HG03460 (cell line): ENCODE measurements around the gene CFLAR.
A peak's percentile ranks its signal among the peaks of the same experiment; 100 is the strongest.
"Not testable (repeated sequence)": the region's sequence is repeated elsewhere in the genome, so short reads cannot be mapped to it uniquely, and the experiment has no call there.

Experiments used
- ATAC-seq: cut with Tn5 transposase; IDR thresholded peaks from one replicate; pipeline ENCODE4 v1.9.1; 2021; ENCODE audit not compliant: unreplicated experiment

The CFLAR gene

DNA sequence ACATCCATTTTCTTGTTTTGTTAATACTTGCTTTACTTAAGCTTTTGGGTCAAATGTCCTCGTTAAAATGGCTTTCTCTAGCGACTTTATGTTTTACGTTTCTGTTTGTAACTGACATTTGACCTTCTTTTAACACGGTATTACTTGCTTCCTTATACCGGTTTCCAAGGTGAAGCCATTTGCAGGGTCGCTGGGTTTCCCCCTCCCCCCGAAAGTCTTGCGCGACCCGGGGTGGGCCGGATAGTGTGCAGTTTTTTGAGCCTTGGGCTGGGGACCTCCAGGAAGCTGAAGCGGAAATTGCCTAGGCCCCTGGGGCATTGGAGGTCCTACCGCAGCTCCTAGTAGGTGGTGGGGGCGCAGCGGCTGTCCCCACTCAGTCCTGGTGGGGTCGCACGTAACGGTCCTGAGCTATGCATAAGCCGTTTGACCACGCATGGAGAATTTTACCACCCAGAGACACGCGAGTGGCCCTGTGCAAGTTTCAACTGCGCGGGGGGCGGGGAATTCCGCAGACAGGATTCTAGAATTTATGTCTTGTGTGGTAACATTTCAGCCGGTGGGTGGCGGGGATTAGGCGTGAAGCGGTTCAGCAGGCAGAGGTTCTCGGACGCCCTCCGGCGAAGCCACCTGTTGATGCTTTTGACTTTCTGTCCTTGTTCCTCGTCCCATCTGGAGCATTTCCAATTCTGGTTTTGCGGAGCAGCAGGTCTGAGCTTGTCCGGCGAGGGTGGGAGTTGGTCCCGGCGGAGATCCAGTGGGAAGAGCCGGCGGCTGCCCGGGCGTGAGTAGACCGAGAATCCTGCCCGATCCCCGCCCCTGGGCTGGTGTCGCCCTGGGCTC, 2.4 kb downstream of the CFLAR start:
- ATAC-seq = peak; percentile 43

DNA sequence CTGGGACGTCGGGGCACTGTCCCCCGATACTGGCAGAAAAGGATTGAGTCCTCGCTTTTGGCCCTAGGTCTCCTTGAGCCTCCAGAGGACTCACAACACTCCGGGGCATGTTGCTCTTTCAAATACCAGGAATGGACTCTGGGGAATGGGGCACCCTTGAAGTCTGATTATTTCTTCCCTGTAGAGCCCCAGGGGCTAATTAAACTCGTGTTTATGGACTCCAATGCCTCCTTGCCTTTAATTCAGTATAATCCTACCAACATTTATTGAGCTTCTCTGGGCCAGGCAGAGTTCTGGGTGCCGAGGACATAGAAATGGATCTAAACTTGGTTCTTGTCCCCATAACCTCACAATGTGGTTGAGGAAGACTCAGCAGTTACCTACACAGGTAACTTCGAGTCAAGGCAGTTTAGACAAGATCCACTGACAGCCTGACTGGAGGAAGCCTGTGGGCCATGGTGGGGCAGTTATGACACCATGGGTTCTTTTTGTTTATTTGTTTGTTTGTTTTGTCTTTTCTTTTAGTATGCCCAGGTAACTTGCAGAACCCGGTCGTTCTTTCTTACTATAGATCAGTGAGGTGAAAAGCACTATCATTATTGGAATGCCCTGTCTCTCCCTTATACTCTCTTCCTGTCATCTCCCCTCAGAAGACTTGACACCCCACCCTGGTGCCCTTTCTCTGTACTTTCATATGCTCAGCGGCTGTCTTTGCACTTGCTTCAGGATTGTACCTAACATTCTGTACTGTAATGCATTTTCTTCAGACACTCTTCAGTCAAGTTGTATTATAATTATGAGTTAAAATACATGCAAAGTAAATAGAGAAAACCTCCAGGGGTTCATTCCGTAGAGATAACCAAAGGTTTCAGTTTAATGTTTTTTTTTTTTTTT, 3.2 kb downstream of the CFLAR start:
- peak; percentile 0 for ATAC-seq

DNA sequence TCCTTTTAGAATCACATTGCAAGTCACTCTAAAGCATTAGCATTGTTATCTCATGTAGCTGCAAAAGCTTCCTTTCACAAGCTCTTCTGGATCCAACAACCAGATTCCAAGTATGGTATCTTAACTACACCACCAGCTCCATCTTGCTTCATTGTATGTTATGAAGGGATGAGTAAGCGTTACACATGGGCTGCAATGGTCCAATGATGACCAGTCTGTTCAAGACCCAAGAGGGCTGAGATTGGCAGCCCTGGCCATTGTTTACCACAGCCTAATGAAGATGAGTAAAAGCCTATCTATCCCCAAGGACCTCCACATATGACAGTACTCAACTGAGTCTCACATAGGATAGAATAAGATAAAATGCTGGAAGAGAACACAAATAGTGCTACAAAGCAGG, 6.3 kb downstream of the CFLAR start:
- no peak for ATAC-seq

DNA sequence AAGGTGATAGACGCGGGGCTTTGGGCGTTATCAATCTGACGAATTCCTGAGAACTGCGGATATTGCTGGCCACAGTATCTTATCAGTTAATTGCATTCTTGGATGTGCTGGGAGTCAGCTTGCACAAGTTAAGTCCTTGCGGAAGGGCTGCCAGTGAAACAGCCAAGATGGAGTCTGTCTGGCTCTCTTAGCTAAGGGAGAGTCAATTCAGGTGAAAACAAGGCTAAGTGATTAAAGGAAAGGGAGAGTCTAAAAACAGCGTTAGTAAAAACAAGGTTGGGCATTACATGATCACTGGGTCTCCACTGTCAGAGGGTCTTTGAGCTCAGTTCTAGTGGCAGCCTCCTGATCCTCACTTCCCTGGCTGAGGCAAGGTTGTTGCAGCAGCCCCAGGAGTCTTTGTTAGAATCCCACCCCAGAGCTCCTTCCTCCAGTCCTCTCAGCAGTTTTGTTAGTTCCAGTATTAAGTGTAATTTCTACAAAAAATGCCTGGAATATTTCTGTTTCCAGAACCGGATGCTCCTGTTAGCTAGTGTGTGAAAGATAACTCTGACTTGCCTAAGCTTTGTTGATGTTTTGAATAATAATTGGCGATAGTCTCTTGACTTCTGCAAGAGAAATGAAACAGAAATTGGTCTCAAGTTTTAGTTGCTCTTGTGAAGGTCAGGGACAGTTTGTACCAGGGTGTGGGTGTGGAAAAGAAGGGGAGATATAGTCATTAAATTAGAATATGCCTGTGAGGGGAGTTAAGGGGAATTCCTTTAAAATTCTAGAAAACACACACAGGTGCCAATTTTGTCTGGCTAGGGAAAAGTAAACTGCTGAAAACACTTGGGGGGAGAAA, 10.6 kb downstream of the CFLAR start:
- peak; percentile 22 for ATAC-seq

DNA sequence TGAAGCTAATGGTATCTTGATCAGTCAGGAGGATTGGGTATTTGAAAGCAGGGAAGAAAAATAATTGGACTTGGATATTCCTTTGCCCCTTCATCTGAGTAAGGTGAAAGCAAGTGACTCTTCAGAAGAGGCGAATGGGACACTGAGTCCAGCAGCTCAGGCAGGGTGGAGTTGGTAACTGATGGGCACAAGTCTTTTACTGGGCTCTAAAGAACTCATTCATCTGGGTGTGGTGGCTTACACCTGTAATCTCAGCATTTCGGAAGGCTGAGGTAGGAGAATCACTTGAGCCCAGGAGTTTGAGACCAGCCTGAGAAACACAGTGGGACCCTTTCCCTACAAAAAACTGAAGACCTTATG, 11.2 kb downstream of the CFLAR start:
- no peak for ATAC-seq

DNA sequence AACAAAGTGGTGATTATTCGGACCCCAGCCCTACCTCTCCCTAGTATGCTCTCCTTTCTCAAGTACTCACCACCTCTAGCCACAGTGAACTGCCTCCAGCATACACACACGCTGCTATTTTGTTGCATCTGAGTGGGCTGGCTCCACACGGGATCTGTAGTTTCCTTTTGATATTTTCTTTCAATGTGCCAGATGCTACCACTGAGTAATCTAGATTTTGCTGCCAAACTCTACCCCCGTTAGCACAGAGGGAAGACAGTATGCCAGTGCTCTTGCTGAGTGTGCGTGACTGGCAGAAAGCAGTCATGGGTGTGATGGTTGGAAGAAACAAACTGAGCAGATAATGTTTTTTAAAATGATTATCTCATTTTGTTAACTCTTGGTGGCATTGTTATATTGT, 11.6 kb downstream of the CFLAR start:
- ATAC-seq = no peak

DNA sequence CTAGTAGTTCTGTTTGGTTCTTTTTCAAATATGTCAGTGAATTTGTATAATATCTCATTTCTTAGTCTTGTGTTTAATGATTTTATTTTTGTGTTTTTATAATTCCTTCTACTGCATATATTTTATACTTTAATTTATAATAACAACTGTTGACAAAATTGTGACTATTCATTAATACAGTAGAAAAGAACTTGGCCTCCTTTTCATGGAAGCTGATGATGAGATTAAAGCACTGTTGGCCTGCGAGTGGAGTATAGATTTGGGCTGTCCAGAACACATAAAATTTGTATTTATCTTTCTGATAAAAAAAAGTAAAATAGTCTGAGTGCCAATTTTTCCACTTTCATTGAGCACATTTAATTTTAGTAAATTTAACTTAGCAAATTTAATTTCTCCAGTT, 12.1 kb downstream of the CFLAR start:
- no peak for ATAC-seq

DNA sequence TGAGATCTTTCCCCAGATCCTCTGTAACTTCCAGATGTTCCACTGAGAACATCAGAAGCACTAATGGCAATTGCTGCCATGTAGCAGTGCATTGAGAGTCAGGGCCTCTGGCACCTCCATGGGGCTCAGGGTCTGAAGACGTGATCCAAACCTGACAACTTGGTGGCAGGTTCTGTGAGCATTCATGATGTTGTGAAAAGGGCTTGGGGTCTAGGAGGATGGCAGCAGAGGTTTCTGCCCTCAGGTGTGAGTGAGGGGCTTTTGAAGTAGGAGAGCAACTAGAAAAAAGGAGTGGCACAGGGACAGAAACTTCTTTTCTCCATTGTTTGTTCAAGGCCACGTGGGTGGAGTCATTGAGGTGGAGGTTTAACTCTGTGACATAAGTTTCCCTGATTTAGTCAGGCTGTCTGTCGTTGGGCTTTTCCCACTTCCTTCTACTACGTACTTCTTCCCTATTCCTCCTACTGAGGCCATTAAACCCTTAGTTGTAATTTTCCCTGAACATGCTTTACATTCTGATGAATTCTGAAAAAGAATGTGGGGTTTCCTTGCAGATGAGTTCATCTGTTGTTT, 13.1 kb downstream of the CFLAR start:
- ATAC-seq = no peak

DNA sequence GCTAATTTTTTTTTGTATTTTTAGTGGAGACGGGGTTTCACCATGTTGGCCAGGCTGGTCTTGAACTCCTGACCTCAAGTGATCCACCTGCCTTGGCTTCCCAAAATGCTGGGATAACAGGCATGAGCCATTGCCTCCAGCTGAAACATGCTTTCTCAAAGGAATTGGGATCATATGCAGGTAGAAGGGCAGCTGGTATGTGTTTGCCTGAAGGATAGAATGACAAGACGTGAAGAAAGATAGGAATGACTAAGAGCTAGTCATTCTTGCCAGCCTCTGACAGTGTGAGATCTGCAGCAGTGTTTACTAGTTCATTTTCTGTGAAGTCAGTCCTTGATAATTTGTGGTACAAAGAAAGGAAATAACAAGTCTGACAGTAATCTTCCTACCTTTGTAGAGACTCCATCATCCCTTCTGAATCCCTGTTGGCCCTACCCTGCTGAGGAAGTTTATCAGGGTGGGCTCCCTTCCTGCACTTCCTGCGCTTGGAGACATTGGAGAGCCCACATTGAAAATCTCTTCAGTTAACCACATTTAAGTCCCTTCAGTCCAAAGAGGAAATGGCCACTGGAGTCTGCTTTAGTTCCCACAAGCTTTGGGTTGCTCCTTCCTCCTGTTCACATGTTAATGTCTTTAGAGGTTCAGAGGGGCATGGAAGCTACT, 14.7 kb downstream of the CFLAR start:
- no peak for ATAC-seq

DNA sequence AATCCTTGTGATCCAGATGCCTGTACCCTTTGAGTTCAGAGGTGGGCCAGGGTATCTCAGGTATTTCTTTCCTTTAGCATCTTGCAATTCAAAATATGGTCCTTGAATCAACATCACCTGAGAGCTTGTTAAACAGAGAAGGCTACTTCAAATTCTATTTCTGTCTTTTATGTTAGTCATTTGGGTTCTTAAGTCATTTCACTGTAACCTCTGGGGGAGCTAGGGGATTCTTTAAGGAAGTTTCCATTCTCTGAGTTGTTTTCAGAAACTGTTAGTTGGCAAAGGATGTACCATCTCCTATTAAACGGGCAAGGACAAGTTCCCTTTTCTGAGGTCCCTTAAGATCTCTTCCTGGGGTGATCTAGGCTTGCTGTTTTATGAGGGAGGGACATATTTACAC, 16.6 kb downstream of the CFLAR start:
- peak; percentile 39 for ATAC-seq

DNA sequence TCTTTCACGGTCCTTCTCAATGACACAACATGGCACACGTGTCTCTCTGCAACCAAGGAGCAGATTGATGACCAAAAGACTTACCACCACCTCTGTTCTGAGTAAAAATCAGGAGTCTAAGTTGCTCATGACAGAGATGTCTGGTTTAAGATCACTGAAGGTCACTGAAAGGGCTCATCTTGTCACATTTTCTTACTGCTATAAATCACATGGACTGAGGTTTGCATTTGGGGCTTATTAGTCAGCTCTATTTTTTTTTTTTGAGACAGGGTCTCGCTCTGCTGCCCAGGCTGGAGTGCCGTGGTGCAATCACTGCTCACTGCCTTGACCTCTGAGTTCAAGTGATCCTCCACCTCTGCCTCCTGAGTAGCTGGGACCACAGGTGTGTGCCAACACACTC, 19.4 kb downstream of the CFLAR start:
- no peak for ATAC-seq

DNA sequence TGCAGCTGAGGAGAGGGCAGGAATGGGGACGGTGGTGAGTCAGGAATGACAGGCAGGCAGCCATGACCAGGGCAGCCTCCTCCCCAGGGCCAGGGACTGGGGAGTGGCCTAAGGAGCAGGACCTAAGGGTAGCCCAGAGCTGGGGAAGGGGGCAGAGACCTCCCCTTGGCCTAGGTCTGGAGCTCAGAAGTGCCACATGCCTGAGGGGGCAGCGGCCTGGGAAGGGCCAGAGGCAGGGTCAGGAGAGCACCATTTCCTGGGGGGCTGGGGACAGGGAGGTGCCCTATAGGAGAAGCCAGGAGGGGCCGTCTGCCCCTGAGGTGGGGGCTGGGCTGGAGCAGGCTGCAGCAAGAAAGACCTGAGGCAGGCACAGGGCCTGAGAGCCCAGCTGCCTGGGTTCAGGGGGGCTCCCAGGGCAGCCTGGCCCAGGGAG, 20.9 kb downstream of the CFLAR start:
- no peak for ATAC-seq

DNA sequence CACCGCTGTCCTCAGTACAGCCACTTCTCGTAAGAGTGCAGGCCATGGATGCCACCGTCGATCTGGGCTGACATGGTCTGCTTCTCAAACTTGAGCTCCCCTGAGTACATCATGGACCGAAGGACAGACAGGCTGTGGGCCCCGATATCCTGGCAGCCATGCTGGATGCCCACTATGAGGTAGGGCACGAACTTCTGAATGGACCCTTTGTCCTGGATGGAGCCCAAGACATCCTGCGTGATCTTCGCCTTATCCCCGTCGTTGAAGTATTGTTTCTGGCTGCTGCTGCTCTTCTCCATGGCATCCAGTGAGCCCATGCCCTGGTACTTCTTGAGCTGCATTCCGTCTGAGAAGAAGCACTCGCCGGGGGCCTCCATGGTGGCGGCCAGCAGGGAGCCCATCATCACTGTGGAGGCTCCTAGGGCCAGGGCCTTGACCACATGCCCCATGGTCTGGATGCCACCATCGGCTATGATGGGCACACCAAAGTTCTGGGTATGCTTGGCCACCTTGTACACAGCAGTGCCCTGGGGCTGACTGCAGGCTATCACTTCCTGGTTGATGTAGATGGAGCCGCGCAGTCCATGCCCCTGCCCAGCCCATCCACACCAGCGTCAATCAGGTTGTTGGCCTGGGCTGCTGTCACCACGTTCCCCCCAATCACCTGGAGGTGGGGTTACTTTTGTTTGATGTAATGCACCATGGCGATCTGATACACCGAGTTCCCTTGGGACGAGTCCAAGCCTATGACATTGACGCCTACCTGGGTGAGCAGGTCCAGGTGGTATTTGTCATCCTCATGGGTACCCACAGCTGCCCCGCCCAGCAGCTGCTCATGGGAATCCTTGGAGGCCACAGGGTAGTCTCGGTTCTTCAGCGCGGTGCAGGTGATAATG, 21.8 kb downstream of the CFLAR start:
- ATAC-seq = no peak

DNA sequence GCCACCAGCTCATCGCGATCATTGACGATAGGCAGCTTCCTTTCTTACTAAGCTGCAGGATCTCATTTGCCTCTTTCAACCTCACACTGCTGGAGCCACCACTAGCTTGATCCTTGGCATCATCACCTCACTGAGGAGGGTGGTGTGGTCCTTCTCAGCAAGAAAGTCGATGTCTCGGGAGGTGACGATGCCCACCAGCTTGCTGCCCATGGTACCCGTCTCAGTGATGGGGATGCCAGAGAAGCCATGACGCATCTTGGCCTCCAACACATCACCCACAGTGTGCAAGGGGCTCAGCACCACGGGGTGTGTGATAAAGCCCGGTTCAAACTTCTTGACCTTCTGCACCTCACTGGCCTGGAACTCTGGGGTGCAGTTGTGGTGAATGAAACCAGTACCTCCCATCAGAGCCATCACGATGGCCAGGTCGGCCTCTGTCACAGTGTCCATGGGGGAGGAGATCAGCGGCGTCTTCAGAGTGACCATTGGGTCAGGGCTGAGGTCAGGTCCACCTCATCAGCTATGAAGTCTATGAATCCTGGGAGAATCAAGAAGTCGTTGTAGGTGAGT, 22.5 kb downstream of the CFLAR start:
- ATAC-seq = no peak

DNA sequence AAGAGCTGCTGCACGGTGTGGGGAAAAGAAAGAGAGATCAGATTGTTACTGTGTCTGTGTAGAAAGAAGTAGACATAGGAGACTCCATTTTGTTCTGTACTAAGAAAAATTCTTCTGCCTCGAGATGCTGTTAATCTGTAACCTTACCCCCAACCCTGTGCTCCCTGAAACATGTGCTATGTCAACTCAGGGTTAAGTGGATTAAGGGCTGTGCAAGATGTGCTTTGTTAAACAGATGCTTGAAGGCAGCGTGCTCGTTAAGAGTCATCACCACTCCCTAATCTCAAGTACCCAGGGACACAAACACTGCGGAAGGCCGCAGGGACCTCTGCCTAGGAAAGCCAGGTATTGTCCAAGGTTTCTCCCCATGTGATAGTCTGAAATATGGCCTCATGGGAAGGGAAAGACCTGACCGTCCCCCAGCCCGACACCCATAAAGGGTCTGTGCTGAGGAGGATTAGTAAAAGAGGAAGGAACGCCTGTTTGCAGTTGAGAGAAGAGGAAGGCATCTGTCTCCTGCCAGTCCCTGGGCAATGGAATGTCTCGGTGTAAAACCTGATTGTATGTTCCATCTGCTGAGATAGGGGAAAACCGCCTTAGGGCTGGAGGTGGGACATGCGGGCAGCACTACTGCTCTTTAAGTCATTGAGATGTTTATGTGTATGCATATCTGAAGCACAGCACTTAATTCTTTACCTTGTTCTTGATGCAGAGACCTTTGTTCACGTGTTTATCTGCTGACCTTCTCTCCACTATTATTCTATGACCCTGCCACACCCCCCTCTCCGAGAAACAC, 23.2 kb downstream of the CFLAR start:
- ATAC-seq = not testable (repeated sequence)

DNA sequence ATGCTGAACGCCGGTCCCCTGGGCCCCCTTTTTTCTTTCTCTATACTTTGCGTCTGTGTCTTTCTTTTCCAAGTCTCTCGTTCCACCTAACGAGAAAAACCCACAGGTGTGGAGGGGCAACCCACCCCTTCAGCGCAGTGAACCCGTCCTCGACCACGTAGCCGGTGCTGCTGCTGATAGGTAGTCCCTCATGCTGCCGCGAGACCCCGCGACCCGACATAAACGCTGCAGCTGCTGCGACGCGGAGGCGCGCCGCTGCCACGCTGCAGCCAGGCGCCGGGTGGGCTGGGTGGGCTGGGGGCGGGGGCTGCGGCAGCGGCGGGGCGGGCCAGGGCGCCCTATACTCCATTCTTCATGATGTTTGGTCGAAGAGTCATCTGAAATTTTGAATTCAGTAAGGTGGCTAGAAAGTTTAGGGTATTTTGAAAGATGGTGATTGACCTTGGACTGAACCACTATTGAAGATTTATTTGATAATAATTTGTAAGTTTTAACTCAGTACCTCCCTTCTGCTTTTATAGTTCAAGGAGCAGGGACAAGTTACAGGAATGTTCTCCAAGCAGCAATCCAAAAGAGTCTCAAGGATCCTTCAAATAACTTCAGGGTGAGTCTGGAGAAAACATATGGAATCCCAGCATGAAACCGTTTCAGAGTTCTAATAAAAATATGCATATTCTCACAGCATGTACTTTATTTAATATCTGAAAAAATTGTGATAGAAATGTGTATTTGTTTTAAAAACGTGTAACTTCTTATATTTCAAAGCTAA, 24.1 kb downstream of the CFLAR start:
- ATAC-seq = no peak
